HepG2 (cell line): Measurements from ENCODE around the gene NEK7. TPM values are rescaled to one million over a fixed set of nuclear protein-coding genes. Genes with fewer than 3 reads are reported as not detected.

Experiments used
- ATAC-seq: fragments of 200-7000 bp; cut with Tn5 transposase; 3 replicates; pipeline ENCODE4 v1.9.1; 2020; ENCODE audit warnings: mild to moderate bottlenecking, moderate library complexity
- BruUV-seq: library from RNA; stranded (reverse); fragments of 400-500 nt; replicated peaks from 2 replicates; lab custom pipeline; 2021; lab: Mats Ljungman, UMichigan
- CTCF ChIA-PET: fragments of 300-600 bp; formaldehyde crosslinking; extraction: SDS; loops from one replicate; lab custom pipeline; 2021; ENCODE audit warnings: low total read pairs, inconsistent platforms, low intra/inter-chr PET ratio; lab: Yijun Ruan, JAX
- POLR2A ChIA-PET: fragments of 350-600 bp; sonication (Branson Sonifier 250); formaldehyde crosslinking; loops from one replicate; lab custom pipeline; 2020; ENCODE audit warnings: antibody characterized with exemption, inconsistent platforms; lab: Yijun Ruan, JAX
- DNase-seq: peaks from one replicate; pipeline ENCODE4 v3.0.0-alpha.2; 2015; ENCODE audit warnings: low spot score
- FAIRE-seq: peaks from 3 replicates; lab custom pipeline; 2011; peaks lifted over from hg19 to GRCh38; lab: Jason Lieb, UNC
- H2AFZ ChIP-seq: one replicate; pipeline ENCODE4 v1.6.1; 2011; ENCODE audit warnings: low read length, inconsistent platforms
- H3K27ac ChIP-seq: fragments of 300-600 bp; 3 replicates; pipeline ENCODE4 v1.8.0; 2011; ENCODE audit warnings: mixed run types, mild to moderate bottlenecking, mixed read lengths, low read length, inconsistent platforms; ENCODE audit not compliant: insufficient read depth; ENCODE audit errors: extremely low read length
- H3K27me3 ChIP-seq, 2 experiments: fragments of 200-600 bp in 1 of 2; 2 replicates in 1 of 2; 3 replicates in 1 of 2; pipeline versions ENCODE4 v1.6.0 to v1.8.0; 2011; ENCODE audit warnings: low read length in 2 of 2, mild to moderate bottlenecking in 2 of 2, moderate library complexity in 2 of 2, inconsistent platforms in 1 of 2; ENCODE audit not compliant: insufficient read depth in 2 of 2, control insufficient read depth in 1 of 2
- H3K36me3 ChIP-seq, 2 experiments: fragments of 200-600 bp in 1 of 2; replicated peaks in 1 of 2; 2 replicates in 1 of 2; 3 replicates in 1 of 2; pipeline versions ENCODE4 v1.5.1 to v1.8.0; 2011; ENCODE audit warnings: low read length in 2 of 2, inconsistent platforms in 1 of 2; ENCODE audit not compliant: insufficient read depth in 2 of 2, control insufficient read depth in 1 of 2
- H3K4me1 ChIP-seq: 2 replicates; pipeline ENCODE4 v1.5.1; 2012; ENCODE audit warnings: low read length, inconsistent platforms; ENCODE audit not compliant: insufficient read depth
- H3K4me2 ChIP-seq: 2 replicates; pipeline ENCODE4 v1.6.0; 2011; ENCODE audit warnings: low read depth, low read length, inconsistent platforms
- H3K4me3 ChIP-seq, 3 experiments: fragments of 200-600 bp in 1 of 3; sonication (generic), shearing (Covaris generic) in 1 of 3; replicated peaks in 1 of 3; 2 replicates each; pipeline ENCODE4 v1.5.1; 2011 to 2016; ENCODE audit warnings: low read length in 3 of 3, inconsistent platforms in 2 of 3, low read depth in 2 of 3, mild to moderate bottlenecking in 2 of 3, control low read depth in 1 of 3, mixed read lengths in 1 of 3; ENCODE audit not compliant: insufficient read depth in 1 of 3
- H3K79me2 ChIP-seq: one replicate; pipeline ENCODE4 v1.6.1; 2011; ENCODE audit warnings: low read length, inconsistent platforms; ENCODE audit not compliant: insufficient read depth
- H3K9ac ChIP-seq: 2 replicates; pipeline ENCODE4 v1.6.0; 2011; ENCODE audit warnings: mild to moderate bottlenecking, low read depth, low read length, inconsistent platforms; ENCODE audit not compliant: insufficient read depth
- H3K9me3 ChIP-seq: 2 replicates; pipeline ENCODE4 v1.5.1; 2012; ENCODE audit warnings: mild to moderate bottlenecking, low read length
- H4K20me1 ChIP-seq: 2 replicates; pipeline ENCODE4 v1.6.0; 2011; ENCODE audit warnings: inconsistent platforms, mild to moderate bottlenecking, low read length, moderate library complexity; ENCODE audit not compliant: insufficient read depth
- ATF3 ChIP-seq: sonication (generic); formaldehyde crosslinking; IDR thresholded peaks from 2 replicates; pipeline ENCODE4 v1.4.0; 2020; ENCODE audit warnings: missing genetic modification reagents
- EEA1 ChIP-seq: sonication (generic); formaldehyde crosslinking; IDR thresholded peaks from 2 replicates; pipeline ENCODE4 v1.5.1; 2020; ENCODE audit warnings: mild to moderate bottlenecking, missing genetic modification reagents, borderline replicate concordance
- GPN1 ChIP-seq: sonication (generic); formaldehyde crosslinking; IDR thresholded peaks from 2 replicates; pipeline ENCODE4 v1.5.1; 2020; ENCODE audit warnings: missing genetic modification reagents, borderline replicate concordance
- HHEX ChIP-seq: IDR thresholded peaks from 2 replicates; pipeline ENCODE4 v1.6.1; 2016; ENCODE audit warnings: control low read depth
- MEIS1 ChIP-seq: sonication (generic); formaldehyde crosslinking; IDR thresholded peaks from 2 replicates; pipeline ENCODE4 v1.9.0; 2021; ENCODE audit warnings: mild to moderate bottlenecking, missing genetic modification reagents, moderate library complexity, borderline replicate concordance
- RORA ChIP-seq: sonication (generic); formaldehyde crosslinking; IDR thresholded peaks from 2 replicates; pipeline ENCODE4 v1.5.0; 2020; ENCODE audit warnings: mild to moderate bottlenecking, missing genetic modification reagents, moderate library complexity
- SIN3B ChIP-seq: fragments of 150-350 bp; IDR thresholded peaks from 2 replicates; pipeline ENCODE4 v1.6.1; 2014; ENCODE audit warnings: low read length
- SMAD3 ChIP-seq: sonication (generic); formaldehyde crosslinking; IDR thresholded peaks from 2 replicates; pipeline ENCODE4 v1.4.0; 2020; ENCODE audit warnings: missing genetic modification reagents
- TARDBP ChIP-seq: sonication (generic); formaldehyde crosslinking; IDR thresholded peaks from 2 replicates; pipeline ENCODE4 v1.8.0; 2022; ENCODE audit warnings: mild to moderate bottlenecking, missing genetic modification reagents
- TCF7 ChIP-seq: sonication (generic); IDR thresholded peaks from 2 replicates; pipeline ENCODE4 v1.6.1; 2016; ENCODE audit warnings: antibody characterized with exemption, low read depth
- TGIF2 ChIP-seq: IDR thresholded peaks from 2 replicates; pipeline ENCODE4 v1.6.1; 2016; ENCODE audit warnings: control low read depth, missing compliant biosample characterization
- TIGD3 ChIP-seq: sonication (generic); formaldehyde crosslinking; IDR thresholded peaks from 2 replicates; pipeline ENCODE4 v1.5.1; 2020; ENCODE audit warnings: mild to moderate bottlenecking, missing genetic modification reagents, borderline replicate concordance
- UBTF ChIP-seq: sonication (generic); formaldehyde crosslinking; IDR thresholded peaks from 2 replicates; pipeline ENCODE4 v1.4.0; 2020; ENCODE audit warnings: mild to moderate bottlenecking, missing genetic modification reagents
- ZBTB46 ChIP-seq: sonication (generic); formaldehyde crosslinking; IDR thresholded peaks from 2 replicates; pipeline ENCODE4 v1.4.0; 2020; ENCODE audit warnings: mild to moderate bottlenecking, missing genetic modification reagents, borderline replicate concordance
- ZC3H13 ChIP-seq: sonication (generic); formaldehyde crosslinking; IDR thresholded peaks from 2 replicates; pipeline ENCODE4 v1.8.1; 2023; ENCODE audit warnings: mild to moderate bottlenecking, missing genetic modification reagents, moderate library complexity
- ZNF20 ChIP-seq: sonication (generic); formaldehyde crosslinking; IDR thresholded peaks from 2 replicates; pipeline ENCODE4 v1.4.0; 2020; ENCODE audit warnings: mild to moderate bottlenecking, moderate library complexity, missing genetic modification reagents
- ZNF674 ChIP-seq: sonication (generic); formaldehyde crosslinking; IDR thresholded peaks from 2 replicates; pipeline ENCODE4 v1.5.0; 2020; ENCODE audit warnings: low read depth, mild to moderate bottlenecking, missing genetic modification reagents
- ZNF839 ChIP-seq: sonication (generic); formaldehyde crosslinking; IDR thresholded peaks from 2 replicates; pipeline ENCODE4 v1.4.0; 2020; ENCODE audit warnings: missing genetic modification reagents, mild to moderate bottlenecking, borderline replicate concordance
- WGBS: methylation state at CpG from one replicate; pipeline ENCODE4 v1.1.6; 2017; ENCODE audit warnings: low lambda C conversion rate; 5-methylcytosine and 5-hydroxymethylcytosine counted together
- in situ Hi-C: cut with HindIII; loops from 2 replicates; pipeline ENCODE4 v1.10.0; 2017; ENCODE audit warnings: low pct_unique_long_range_greater_than_20kb; ENCODE audit not compliant: extremely low pct_ligation_motif_present
- intact Hi-C: fragments of 100-400 bp; cut with micrococcal nuclease; formaldehyde crosslinking; loops from one replicate; pipeline ENCODE4 v1.10.0; 2022; ENCODE audit not compliant: unreplicated experiment
- polyA plus RNA-seq, 8 experiments: library from polyadenylated mRNA; depleted of rRNA in 3 of 8; stranded (reverse) in 7 of 8; unstranded in 1 of 8; fragments of >200 nt; fragmentation: Illumina TruSeq in 4 of 8; extraction: Trizol in 4 of 8; gene quantifications; 2 replicates each; pipeline versions ENCODE4 v1.2.1 to v1.2.3, GENCODE V29; 2011 to 2016; ENCODE audit warnings: low read depth in 4 of 8, missing spikeins in 1 of 8, mixed read lengths in 1 of 8; ENCODE audit not compliant: insufficient read depth in 1 of 8
- total RNA-seq, 5 experiments: library from RNA; depleted of rRNA; stranded (reverse); fragments of >200 nt; fragmentation: Illumina TruSeq; extraction: Trizol; gene quantifications; 2 replicates each; pipeline ENCODE4 v1.2.3, GENCODE V29; 2016; ENCODE audit warnings: low read depth in 1 of 5

The NEK7 gene
- total and polyA plus RNA-seq, 2 of the 13 experiments (the other 11 are each of a cell fraction or from before 2014, with no cell fraction given): 18.1 to 19.2 TPM

- TF ChIP-seq ZNF674 (CRISPR knock-in tag): no peak
- no peak for TF ChIP-seq GPN1 (CRISPR knock-in tag)
- TF ChIP-seq TCF7: no peak
- TF ChIP-seq SIN3B: no peak
- TF ChIP-seq, all 625 proteins: peak for 0
These were observed 169.4 kb downstream of the NEK7 start (continued) for GRCh38 chr1:198326232-198326631.

- in situ Hi-C loops: no loop called here
- no peak overlapping the region for H3K4me2 ChIP-seq
- CTCF ChIA-PET: no interaction called here
These were observed 170.1 kb downstream of the NEK7 start for GRCh38 chr1:198326915-198327314.

More at GRCh38 chr1:198326915-198327314, 170.1 kb downstream of the NEK7 start:
- WGBS: 35% methylated on average over 4 of the region's 4 CpGs
- H3K79me2 ChIP-seq: no peaks in the 10 kb centered on the region
- H3K9ac ChIP-seq: no peak overlapping the region
- no peaks in the 10 kb centered on the region for H3K4me1 ChIP-seq
- H3K27ac ChIP-seq: no peak overlapping the region
- TF ChIP-seq ATF3 (CRISPR knock-in tag) (no peak), TIGD3 (CRISPR knock-in tag) (no peak), ZC3H13 (CRISPR knock-in tag) (no peak), TGIF2 (no peak), TARDBP (CRISPR knock-in tag) (no peak), EEA1 (CRISPR knock-in tag) (no peak), UBTF (CRISPR knock-in tag) (no peak), ZBTB46 (no peak), ZNF839 (CRISPR knock-in tag) (no peak), SMAD3 (CRISPR knock-in tag) (no peak), RORA (CRISPR knock-in tag) (no peak), HHEX (CRISPR knock-in tag) (no peak), MEIS1 (no peak), ZNF20 (CRISPR knock-in tag) (no peak)
- TF ChIP-seq, all 625 proteins: peak for 0
- POLR2A ChIA-PET: no interaction called here
- Histone ChIP-seq H3K27me3 (no peaks in the 10 kb centered on the region), H3K36me3 (no peaks in the 10 kb centered on the region), H4K20me1 (no peaks in the 10 kb centered on the region), H2AFZ (no peak overlapping the region), H3K4me3 (no peak overlapping the region), H3K9me3 (no peaks in the 10 kb centered on the region)
- intact Hi-C loops: no loop called here
- BruUV-seq: no TSS peak
- no peak for DNase-seq
- no peak for FAIRE-seq
- no peak for ATAC-seq
